ENCODE data around the gene HPSE2. TPM values are rescaled to one million over a fixed set of nuclear protein-coding genes. Genes with fewer than 3 reads are reported as not detected.
"Not testable (repeated sequence)": the region's sequence is repeated elsewhere in the genome, so short reads cannot be mapped to it uniquely, and the experiment has no call there.

Gene HPSE2
- total and polyA plus RNA-seq, 2 experiments from 2014 or later = not detected

DNA sequence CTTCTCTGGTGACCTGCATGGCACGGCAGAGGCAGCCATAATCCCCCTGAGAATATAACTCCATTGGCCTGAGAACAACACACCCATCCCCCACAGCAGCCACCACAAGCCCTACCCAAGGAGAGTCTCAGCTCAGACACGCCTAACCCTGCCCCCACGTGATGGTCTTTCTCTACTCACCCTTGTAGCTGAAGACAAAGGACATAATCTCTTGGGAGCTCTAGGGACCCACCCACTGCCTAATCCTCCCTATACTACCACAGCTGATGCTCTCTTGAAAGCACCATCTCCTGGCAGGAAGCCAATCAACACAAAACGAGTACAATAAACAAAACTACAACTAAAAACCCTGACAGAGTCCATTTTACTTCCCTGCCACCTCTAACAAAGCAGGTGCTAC lies 30.7 kb upstream of the HPSE2 start:
- H3K4me1 ChIP-seq (ENCODE audit: insufficient read depth) = no peaks in the 10 kb centered on the region
- in situ Hi-C loops (cut with MboI) = no loop called here
- no peaks in the 10 kb centered on the region for H3K9me2 ChIP-seq (ENCODE audit: insufficient read depth)
- no peaks in the 10 kb centered on the region for H3K9me3 ChIP-seq (ENCODE audit: low read depth)
- H3K4me3 ChIP-seq = no peak overlapping the region
- H4K20me1 ChIP-seq (ENCODE audit: insufficient read depth) = no peaks in the 10 kb centered on the region
- H3K27ac ChIP-seq = no peak overlapping the region
- no peak overlapping the region for H3K9ac ChIP-seq
- H3F3A ChIP-seq (ENCODE audit: insufficient read depth) = no peaks in the 10 kb centered on the region
- H3K4me2 ChIP-seq (ENCODE audit: unreplicated experiment) = no peak overlapping the region
- no peaks in the 10 kb centered on the region for H3K27me3 ChIP-seq (replicated peaks; ENCODE audit: insufficient read depth)
- WGBS, 2 experiments (ENCODE audit: low coverage in 1 of 2, low lambda C conversion rate in 2 of 2, missing lambda C conversion rate in 2 of 2) = 20 to 25% methylated on average over 4 of the region's 4 CpGs
- no peaks in the 10 kb centered on the region for H3K79me2 ChIP-seq (ENCODE audit: insufficient read depth)
- no peaks in the 10 kb centered on the region for H3K36me3 ChIP-seq (ENCODE audit: low read depth)
- no peak for DNase-seq
- no peak for TF ChIP-seq EZH2 (IDR thresholded peaks at IDR 0.05; ENCODE audit: insufficient read depth, poor library complexity, severe bottlenecking)
- no peak for TF ChIP-seq EZH2phosphoT487 (IDR thresholded peaks at IDR 0.05; ENCODE audit: insufficient read depth, low read depth)
- H2AFZ ChIP-seq = no peak overlapping the region

DNA sequence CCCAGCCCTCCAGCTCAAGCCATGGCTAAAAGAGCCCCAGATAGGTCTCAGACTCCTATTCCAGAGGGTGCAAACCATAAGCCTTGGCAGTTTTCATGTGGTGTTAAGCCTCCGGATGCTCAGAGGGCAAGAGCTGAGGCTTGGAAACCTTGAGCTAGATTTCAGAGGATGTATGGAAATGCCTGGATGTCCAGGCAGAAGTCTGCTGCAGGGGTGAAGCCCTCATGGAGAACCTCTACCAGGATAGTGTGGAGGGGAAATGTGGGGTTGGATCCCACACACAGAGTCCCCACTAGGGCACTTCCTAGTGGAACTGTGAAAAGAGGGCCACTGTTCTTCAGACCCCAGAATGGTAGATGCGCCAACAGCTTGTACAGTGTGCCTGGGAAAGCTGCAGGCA lies 13.2 kb upstream of the HPSE2 start:
- Histone ChIP-seq H3K79me2 (ENCODE audit: insufficient read depth) (no peaks in the 10 kb centered on the region), H3K4me2 (ENCODE audit: unreplicated experiment) (no peak overlapping the region), H3K9me2 (ENCODE audit: insufficient read depth) (no peaks in the 10 kb centered on the region), H3K9me3 (ENCODE audit: low read depth) (no peaks in the 10 kb centered on the region), H2AFZ (no peak overlapping the region), H3K4me1 (ENCODE audit: insufficient read depth) (no peaks in the 10 kb centered on the region), H3K27ac (no peak overlapping the region), H3K4me3 (no peak overlapping the region), H3K36me3 (ENCODE audit: low read depth) (no peaks in the 10 kb centered on the region), H3K9ac (no peak overlapping the region), H3K27me3 (replicated peaks; ENCODE audit: insufficient read depth) (no peaks in the 10 kb centered on the region; the same call in 1 of the 2 replicates), H3F3A (ENCODE audit: insufficient read depth) (no peaks in the 10 kb centered on the region), H4K20me1 (ENCODE audit: insufficient read depth) (no peaks in the 10 kb centered on the region)
- no peak for DNase-seq
- 14 to 25% methylated on average over 2 of the region's 2 CpGs for WGBS, 2 experiments (ENCODE audit: low coverage in 1 of 2, low lambda C conversion rate in 2 of 2, missing lambda C conversion rate in 2 of 2)
- TF ChIP-seq EZH2phosphoT487 (IDR thresholded peaks at IDR 0.05; ENCODE audit: insufficient read depth, low read depth) = no peak
- no peak for TF ChIP-seq EZH2 (IDR thresholded peaks at IDR 0.05; ENCODE audit: insufficient read depth, poor library complexity, severe bottlenecking)
- in situ Hi-C loops (cut with MboI) = no loop called here

DNA sequence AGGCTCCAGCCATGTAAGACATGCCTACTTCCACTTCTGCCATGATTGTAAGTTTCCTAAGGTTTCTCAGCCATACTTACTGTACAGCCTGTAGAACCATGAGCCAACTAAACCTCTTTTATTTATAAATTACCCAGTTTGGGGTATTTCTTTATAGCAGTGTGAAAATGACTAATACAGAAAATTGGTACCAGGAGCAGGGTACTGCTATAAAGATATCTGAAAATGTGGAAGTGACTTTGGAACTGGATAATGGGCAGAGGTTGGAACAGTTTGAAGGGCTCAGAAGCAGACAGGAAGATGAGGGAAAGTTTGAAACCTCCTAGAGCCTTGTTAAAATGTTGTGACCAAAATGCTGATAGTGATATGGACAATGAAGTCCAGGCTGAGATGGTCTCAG lies 12.2 kb upstream of the HPSE2 start:
- H3K79me2 ChIP-seq (ENCODE audit: insufficient read depth); H3K9ac ChIP-seq; H2AFZ ChIP-seq; H3K9me3 ChIP-seq (ENCODE audit: low read depth); H3K27ac ChIP-seq; H3F3A ChIP-seq (ENCODE audit: insufficient read depth); H3K4me3 ChIP-seq; H3K9me2 ChIP-seq (ENCODE audit: insufficient read depth); H3K4me1 ChIP-seq (ENCODE audit: insufficient read depth); in situ Hi-C loops (cut with MboI); H4K20me1 ChIP-seq (ENCODE audit: insufficient read depth); DNase-seq; H3K36me3 ChIP-seq (ENCODE audit: low read depth); H3K27me3 ChIP-seq (replicated peaks; ENCODE audit: insufficient read depth); H3K4me2 ChIP-seq (ENCODE audit: unreplicated experiment): not testable (repeated sequence)

DNA sequence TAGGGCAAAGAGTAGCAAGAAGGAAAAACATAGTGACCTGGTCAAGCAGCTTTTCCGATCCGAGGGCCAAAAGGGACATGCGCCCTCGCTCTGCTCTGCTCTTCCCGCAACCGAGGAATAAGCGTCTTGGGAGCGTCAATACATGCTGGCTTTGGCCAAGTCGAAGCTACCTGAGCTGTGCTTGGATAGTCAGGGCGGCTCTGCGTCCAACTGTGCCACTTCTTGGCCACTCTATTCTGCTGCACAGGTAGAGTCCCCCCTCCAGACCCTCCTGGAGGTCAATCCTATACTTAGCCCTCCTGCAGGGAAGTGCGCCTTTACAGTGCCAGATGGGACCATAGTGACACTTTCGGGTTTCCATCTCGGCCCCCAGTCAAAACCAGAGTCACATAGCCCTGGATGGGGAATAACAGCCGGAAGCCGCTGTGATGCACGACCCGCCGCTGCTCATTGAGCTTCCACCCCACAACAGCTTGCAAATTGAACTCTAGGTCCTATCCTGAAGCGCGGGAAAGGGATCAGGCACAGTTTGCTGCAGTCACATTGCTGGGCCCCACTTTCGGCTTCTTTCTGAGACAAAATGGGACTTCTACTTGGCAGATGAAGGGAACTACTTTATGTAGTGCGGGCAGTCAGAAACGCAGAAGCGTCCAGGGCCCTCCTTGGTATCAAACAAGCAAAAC lies 1.1 kb upstream of the HPSE2 start:
- TF ChIP-seq EZH2 (IDR thresholded peaks at IDR 0.05; ENCODE audit: insufficient read depth, poor library complexity, severe bottlenecking) = no peak
- no peak for TF ChIP-seq EZH2phosphoT487 (IDR thresholded peaks at IDR 0.05; ENCODE audit: insufficient read depth, low read depth)
- Histone ChIP-seq H3K79me2 (ENCODE audit: insufficient read depth) (no peaks in the 10 kb centered on the region), H3K4me2 (ENCODE audit: unreplicated experiment) (no peak overlapping the region), H3K27ac (no peak overlapping the region), H3K4me3 (no peak overlapping the region), H3K27me3 (replicated peaks; ENCODE audit: insufficient read depth) (peaks cover 58% of the 10 kb centered on the region), H2AFZ (no peak overlapping the region), H3K9ac (no peak overlapping the region), H3K4me1 (ENCODE audit: insufficient read depth) (0 out of 2 replicates have a peak, but pooled peaks cover 8% of the 10 kb centered on the region), H3F3A (ENCODE audit: insufficient read depth) (no peaks in the 10 kb centered on the region), H3K9me3 (ENCODE audit: low read depth) (no peaks in the 10 kb centered on the region), H3K9me2 (ENCODE audit: insufficient read depth) (no peaks in the 10 kb centered on the region), H3K36me3 (ENCODE audit: low read depth) (no peaks in the 10 kb centered on the region), H4K20me1 (ENCODE audit: insufficient read depth) (no peaks in the 10 kb centered on the region)
- WGBS, 2 experiments (ENCODE audit: low coverage in 1 of 2, low lambda C conversion rate in 2 of 2, missing lambda C conversion rate in 2 of 2) = 90 to 91% methylated on average over 24 to 25 of the region's 25 CpGs
- no peak for DNase-seq
- in situ Hi-C loops (cut with MboI) = no loop called here

Data from GM23248 (cell line).